Putamen (tissue), 1 donor: ENCODE results near the gene PLA2G12A.

ENCODE experiments used
- DNase-seq: peaks from one replicate; pipeline ENCODE4 v3.0.0-alpha.2; 2016; ENCODE audit warnings: low spot score

The PLA2G12A gene

GRCh38 chr4:109676886-109677285 lies 53.0 kb downstream of the PLA2G12A start:
- DNase-seq: no peak

GRCh38 chr4:109675843-109676242 lies 54.0 kb downstream of the PLA2G12A start:
- DNase-seq: no peak

DNA sequence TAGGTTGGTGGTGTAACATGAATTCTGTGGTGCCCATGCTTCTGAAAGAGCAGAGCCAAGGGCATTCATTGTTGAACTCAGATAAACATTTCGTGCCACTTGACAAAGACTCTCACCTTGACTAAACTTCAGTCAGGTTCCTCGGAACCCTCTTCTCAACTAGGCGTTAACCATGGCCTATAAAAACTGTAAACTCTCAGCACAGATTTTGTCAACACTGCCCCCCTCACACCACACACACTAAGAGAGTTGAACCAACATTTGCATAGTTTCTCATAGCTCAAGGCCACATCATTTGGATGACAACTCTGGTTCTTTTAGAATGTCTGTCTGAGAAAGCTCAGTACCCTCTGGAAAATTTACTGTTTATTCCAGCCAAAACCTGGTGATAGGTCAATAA lies 54.7 kb downstream of the PLA2G12A start:
- DNase-seq: no peak

DNA sequence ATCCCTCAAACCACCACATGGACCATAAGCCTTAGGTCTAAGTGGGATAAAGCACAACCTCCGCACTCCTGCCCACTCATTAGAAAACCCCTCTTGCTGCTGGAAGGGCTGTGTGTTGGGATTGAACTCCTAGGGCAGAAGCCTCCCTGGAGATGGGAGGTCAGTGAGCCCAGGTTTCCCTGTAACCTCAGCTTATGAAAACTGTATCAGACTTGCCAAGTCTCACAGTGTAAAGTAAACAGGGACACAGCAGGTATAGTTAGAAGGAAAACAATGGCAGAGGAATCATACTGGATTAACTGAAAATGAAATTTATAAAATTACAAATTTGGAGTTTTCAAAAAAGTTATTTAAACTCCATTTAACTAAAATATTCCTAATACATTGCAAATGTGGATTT lies 56.6 kb downstream of the PLA2G12A start:
- DNase-seq: no peak

DNA sequence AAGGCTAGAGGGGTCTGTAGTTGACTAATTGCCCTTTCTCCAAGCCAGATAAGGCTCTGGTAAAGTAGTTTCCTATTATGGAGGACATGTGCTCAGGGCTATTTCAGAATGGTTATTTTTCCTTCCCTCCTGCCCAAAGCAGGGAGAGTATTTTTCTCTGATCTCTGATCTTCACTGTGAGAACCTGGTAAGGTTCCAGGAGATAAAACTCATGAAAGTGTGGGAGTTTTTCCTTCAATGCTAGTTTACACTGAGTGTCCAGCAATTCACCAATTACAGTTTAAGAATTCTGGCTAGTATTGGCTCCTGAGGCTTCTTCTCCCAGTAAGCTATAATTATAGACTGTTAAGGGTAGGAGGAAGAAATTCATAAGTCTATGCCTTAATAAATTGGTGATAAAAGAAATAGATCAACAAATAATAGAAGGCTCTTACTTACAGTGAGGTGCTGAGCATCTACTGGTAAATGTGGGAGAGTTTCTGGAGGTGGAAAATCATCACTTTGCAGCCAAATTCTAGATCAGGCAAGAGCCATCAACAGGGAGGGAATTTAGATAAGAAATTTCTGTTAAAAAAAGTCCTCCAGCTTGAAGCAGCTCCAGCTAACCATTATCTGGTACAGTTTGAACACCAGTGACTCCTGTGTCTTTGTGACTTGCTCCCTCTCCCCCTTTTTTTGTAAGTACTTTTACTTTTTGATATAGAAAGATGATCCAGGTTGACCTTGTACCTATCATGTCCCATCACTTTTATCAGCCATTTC lies 57.5 kb downstream of the PLA2G12A start:
- DNase-seq: no peak

DNA sequence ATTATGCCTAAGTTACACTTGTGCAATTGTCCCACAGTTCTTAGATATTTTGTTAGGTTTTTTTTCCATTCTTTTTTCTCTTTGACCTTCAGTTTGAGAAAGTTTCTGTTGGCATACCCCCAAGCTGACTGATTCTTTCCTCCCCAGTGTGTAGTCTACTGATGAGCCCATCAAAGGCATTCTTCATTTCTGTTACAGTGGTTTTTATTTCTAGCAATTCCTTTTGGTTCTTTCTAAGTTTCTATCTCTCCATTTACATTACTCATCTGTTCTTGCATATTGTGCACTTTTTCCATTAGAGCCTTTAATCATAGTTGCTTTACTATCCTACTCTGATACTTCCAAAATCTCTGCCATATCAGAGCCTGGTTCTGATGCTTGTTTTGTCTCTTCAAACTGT lies 58.5 kb downstream of the PLA2G12A start:
- DNase-seq: no peak

DNA sequence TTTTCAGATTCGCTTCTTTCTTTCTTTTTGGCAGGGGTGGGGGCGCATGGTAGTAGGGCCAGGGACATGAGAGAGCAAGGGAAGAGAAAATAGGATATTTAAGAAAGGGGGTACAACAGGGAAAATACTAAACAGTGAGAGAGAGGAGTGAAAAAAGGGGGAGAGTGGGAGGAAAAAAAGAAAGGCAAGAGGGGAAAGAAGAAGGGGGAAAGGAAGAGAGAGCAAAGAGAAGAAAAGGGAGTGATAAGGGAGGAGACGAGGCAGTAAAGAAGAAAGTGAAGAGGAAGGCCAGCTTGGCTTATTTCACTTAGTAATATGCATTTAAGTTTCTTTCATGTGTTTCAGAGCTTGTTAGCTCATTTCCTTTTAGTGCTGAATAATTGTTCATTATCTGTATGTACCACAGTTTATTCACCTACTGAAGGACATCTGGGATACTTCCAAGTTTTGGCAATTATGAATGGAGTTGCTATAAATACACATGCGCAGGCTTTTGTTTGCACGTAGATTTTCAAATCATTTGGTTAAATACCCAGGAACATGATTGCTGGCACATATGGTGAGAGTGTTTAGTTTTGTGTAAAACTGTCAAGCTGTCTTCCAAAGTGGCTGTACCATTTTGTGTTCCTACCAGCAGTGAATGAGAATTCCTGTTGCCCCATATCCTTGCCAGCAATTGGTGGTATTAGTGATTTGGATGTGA lies 63.9 kb downstream of the PLA2G12A start:
- no peak for DNase-seq

DNA sequence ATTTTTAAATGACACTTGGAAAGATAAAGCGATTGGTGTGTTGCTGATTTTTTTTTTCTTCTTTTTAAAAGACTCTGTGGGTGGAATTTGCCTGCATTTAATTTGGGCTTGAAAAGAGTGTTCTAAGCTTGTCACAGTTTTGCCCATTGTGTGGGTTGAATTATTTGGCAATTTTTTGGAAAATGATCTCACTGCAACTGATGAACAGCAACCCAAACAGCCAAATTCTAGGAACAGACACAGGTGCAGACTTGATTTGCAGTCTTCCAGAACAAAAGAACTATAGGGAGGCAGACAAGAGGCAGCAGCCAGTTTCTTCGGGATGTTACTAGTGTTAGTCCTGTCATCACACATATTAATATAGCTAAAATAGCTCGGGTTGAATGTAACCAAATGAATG lies 67.1 kb downstream of the PLA2G12A start:
- peak; percentile 59 for DNase-seq

DNA sequence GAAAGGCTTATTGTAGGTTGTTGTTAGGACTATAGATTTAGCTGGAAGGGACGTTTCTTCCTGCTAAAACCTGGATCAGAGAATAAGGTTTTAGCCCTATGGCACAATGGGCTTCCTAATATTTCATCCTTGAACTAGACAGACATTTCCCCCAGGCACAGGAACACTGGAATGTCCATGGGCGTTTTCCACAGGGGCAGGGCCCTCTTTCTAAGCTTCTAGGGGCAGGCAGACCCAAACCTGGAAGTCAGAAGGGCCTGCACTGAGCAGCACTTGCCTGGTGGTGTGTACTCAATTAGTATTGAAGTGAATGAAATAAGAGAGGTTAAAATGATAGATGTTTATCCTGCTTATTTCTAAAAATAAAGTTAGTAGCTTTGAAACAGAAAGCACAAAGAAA lies 67.8 kb downstream of the PLA2G12A start:
- DNase-seq: no peak
